ENCODE data around the gene GBE1.

The GBE1 gene

GRCh38 chr3:81477740-81478139 is 283.7 kb downstream of the GBE1 start:
- TF ChIP-seq CTCF (IDR thresholded peaks at IDR 0.05; ENCODE audit: insufficient read depth, low read length, missing control alignments), result no peak
- ChIA-PET CTCF (interaction anchor here (1.1 kb wide), 1 partner anchor 12 kb away, joined by 3 read pairs; no protein-coding TSS in a partner anchor), POLR2A (no interaction called here)
- H3K4me3 ChIP-seq (ENCODE audit: low read depth, low read length), result no peak overlapping the region
- no peak for DNase-seq (ENCODE audit: low read depth, low spot score)

- POLR2A ChIA-PET, result no interaction called here
Measured at GRCh38 chr3:81476692-81477091, 284.8 kb downstream of the GBE1 start.

GRCh38 chr3:81472600-81473362 is 288.7 kb downstream of the GBE1 start:
- CTCF ChIA-PET, result no interaction called here

More at GRCh38 chr3:81476692-81477091, 284.8 kb downstream of the GBE1 start:
- CTCF ChIA-PET, result interaction anchor here (1.1 kb wide), 1 partner anchor 13 kb away, joined by 3 read pairs; no protein-coding TSS in a partner anchor
- no peak overlapping the region for H3K4me3 ChIP-seq (ENCODE audit: low read depth, low read length)
- DNase-seq (ENCODE audit: low read depth, low spot score), result no peak
- no peak for TF ChIP-seq CTCF (IDR thresholded peaks at IDR 0.05; ENCODE audit: insufficient read depth, low read length, missing control alignments)

GRCh38 chr3:81470524-81471278 is 290.7 kb downstream of the GBE1 start:
- CTCF ChIA-PET, result no interaction called here
- DNase-seq (ENCODE audit: low read depth, low spot score), result no peak
- TF ChIP-seq CTCF (IDR thresholded peaks at IDR 0.05; ENCODE audit: insufficient read depth, low read length, missing control alignments), result no peak
- no peak overlapping the region for H3K4me3 ChIP-seq (ENCODE audit: low read depth, low read length)
- POLR2A ChIA-PET, result no interaction called here

More at GRCh38 chr3:81472600-81473362, 288.7 kb downstream of the GBE1 start:
- DNase-seq (ENCODE audit: low read depth, low spot score), result no peak
- no peak overlapping the region for H3K4me3 ChIP-seq (ENCODE audit: low read depth, low read length)
- POLR2A ChIA-PET, result no interaction called here
- TF ChIP-seq CTCF (IDR thresholded peaks at IDR 0.05; ENCODE audit: insufficient read depth, low read length, missing control alignments), result no peak

- TF ChIP-seq CTCF (IDR thresholded peaks at IDR 0.05; ENCODE audit: insufficient read depth, low read length, missing control alignments), result no peak
- CTCF ChIA-PET, result no interaction called here
- POLR2A ChIA-PET, result no interaction called here
- DNase-seq (ENCODE audit: low read depth, low spot score), result no peak
- no peak overlapping the region for H3K4me3 ChIP-seq (ENCODE audit: low read depth, low read length)
Measured at GRCh38 chr3:81468391-81468790, 293.1 kb downstream of the GBE1 start.

GRCh38 chr3:81466201-81466560 is 295.3 kb downstream of the GBE1 start:
- no peak for DNase-seq (ENCODE audit: low read depth, low spot score)
- POLR2A ChIA-PET, result no interaction called here
- CTCF ChIA-PET, result no interaction called here
- no peak for TF ChIP-seq CTCF (IDR thresholded peaks at IDR 0.05; ENCODE audit: insufficient read depth, low read length, missing control alignments)
- H3K4me3 ChIP-seq (ENCODE audit: low read depth, low read length), result no peak overlapping the region
